Testis (tissue), 5 donors: ENCODE results near the gene TMEM271. TPM values are rescaled to one million over a fixed set of nuclear protein-coding genes. Genes with fewer than 3 reads are reported as not detected.

Experiments
- DNase-seq: peaks from one replicate; pipeline ENCODE4 v3.0.0-alpha.2; 2019
- H3K27ac ChIP-seq, 2 donors: fragments of 200-600 bp; sonication (generic); one replicate each; pipeline ENCODE4 v1.5.1; 2019
- H3K27me3 ChIP-seq: fragments of 200-600 bp; sonication (generic); one replicate; pipeline ENCODE4 v1.5.1; 2019
- H3K36me3 ChIP-seq: fragments of 200-600 bp; sonication (generic); one replicate; pipeline ENCODE4 v1.5.1; 2017; ENCODE audit warnings: low read depth; ENCODE audit errors: missing control alignments
- H3K4me1 ChIP-seq: fragments of 200-600 bp; sonication (generic); one replicate; pipeline ENCODE4 v1.5.1; 2019
- H3K4me3 ChIP-seq, 2 donors: fragments of 200-600 bp; sonication (generic); one replicate each; pipeline ENCODE4 v1.5.1; 2017 to 2019
- H3K9me3 ChIP-seq: fragments of 200-600 bp; sonication (generic); one replicate; pipeline ENCODE4 v1.5.1; 2017
- POLR2A ChIP-seq: fragments of 450-650 bp; IDR thresholded peaks from one replicate; pipeline ENCODE4 v1.6.1; 2017; ENCODE audit warnings: antibody characterized with exemption, mild to moderate bottlenecking, moderate library complexity
- WGBS, 2 donors: methylation state at CpG; one replicate each; pipeline ENCODE4 v1.1.5; 2018; 5-methylcytosine and 5-hydroxymethylcytosine counted together
- intact Hi-C: fragments of 100-400 bp; cut with DNase I; formaldehyde crosslinking; loops from one replicate; pipeline ENCODE4 v1.15.1; 2023; ENCODE audit warnings: low total_unique reads
- long read RNA-seq, 2 donors: transcript quantifications; one replicate each; lab custom pipeline, GENCODE V29; 2026
- polyA plus RNA-seq: library from polyadenylated mRNA; stranded (reverse); fragments of 350-450 nt; fragmentation: Illumina TruSeq; extraction: RNeasy Lipid Tissue Mini Kit (QIAGEN cat#74804); gene quantifications from one replicate; pipeline ENCODE4 v1.2.3, GENCODE V29; 2014; ENCODE audit warnings: low read depth, low replicate concordance; ENCODE audit not compliant: insufficient read depth
- total RNA-seq, 2 donors: library from RNA; depleted of rRNA; stranded (reverse); fragments of >200 nt; gene quantifications; one replicate each; pipeline ENCODE4 v1.2.3, GENCODE V29; 2016
- TF ChIP-seq, protein P1 (sequence below), 3 experiments: fragments of 450-650 bp in 2 of 3; fragments of 200-600 bp in 1 of 3; sonication (generic) in 1 of 3; IDR thresholded peaks; one replicate each; pipeline ENCODE4 v1.5.1; 2016 to 2019; ENCODE audit warnings: antibody characterized with exemption in 3 of 3, mild to moderate bottlenecking in 2 of 3, moderate library complexity in 1 of 3

The TMEM271 gene
- total RNA-seq: 1 to 10 TPM; 1.7 TPM
- polyA plus RNA-seq: 0.37 TPM
- long read RNA-seq, donor 1, partial matches to known transcripts: 0 of 2 reads
- long read RNA-seq, donor 1, other reads (novel, unspliced or antisense): 0 of 2 reads
- long read RNA-seq, donor 2, partial matches to known transcripts: 0 of 1 reads
- long read RNA-seq, donor 2, other reads (novel, unspliced or antisense): 0 of 1 reads

- Histone ChIP-seq H3K27me3 (no peaks in the 10 kb centered on the region), H3K36me3 (no peaks in the 10 kb centered on the region), H3K9me3 (no peaks in the 10 kb centered on the region), H3K4me1 (no peaks in the 10 kb centered on the region), H3K27ac (no peak within 1 kb of the TSS), H3K4me3 (peak within 1 kb of the TSS; percentile 29 to 41)
- TF ChIP-seq POLR2A: no peak
- TF ChIP-seq, protein P1, sequence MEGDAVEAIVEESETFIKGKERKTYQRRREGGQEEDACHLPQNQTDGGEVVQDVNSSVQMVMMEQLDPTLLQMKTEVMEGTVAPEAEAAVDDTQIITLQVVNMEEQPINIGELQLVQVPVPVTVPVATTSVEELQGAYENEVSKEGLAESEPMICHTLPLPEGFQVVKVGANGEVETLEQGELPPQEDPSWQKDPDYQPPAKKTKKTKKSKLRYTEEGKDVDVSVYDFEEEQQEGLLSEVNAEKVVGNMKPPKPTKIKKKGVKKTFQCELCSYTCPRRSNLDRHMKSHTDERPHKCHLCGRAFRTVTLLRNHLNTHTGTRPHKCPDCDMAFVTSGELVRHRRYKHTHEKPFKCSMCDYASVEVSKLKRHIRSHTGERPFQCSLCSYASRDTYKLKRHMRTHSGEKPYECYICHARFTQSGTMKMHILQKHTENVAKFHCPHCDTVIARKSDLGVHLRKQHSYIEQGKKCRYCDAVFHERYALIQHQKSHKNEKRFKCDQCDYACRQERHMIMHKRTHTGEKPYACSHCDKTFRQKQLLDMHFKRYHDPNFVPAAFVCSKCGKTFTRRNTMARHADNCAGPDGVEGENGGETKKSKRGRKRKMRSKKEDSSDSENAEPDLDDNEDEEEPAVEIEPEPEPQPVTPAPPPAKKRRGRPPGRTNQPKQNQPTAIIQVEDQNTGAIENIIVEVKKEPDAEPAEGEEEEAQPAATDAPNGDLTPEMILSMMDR (IDR thresholded peaks at IDR 0.05): no peak
- no peak for DNase-seq
- 0 to 2% methylated on average over 6 to 26 of the region's 60 CpGs for WGBS, 2 donors
- intact Hi-C loops: no loop called here
Measured at GRCh38 chr4:576245-576821, at the start of gene TMEM271. Gene TMEM271 (minus strand): TSS chr4:576295. CDS start chr4:576062, 233 bp downstream.

DNA sequence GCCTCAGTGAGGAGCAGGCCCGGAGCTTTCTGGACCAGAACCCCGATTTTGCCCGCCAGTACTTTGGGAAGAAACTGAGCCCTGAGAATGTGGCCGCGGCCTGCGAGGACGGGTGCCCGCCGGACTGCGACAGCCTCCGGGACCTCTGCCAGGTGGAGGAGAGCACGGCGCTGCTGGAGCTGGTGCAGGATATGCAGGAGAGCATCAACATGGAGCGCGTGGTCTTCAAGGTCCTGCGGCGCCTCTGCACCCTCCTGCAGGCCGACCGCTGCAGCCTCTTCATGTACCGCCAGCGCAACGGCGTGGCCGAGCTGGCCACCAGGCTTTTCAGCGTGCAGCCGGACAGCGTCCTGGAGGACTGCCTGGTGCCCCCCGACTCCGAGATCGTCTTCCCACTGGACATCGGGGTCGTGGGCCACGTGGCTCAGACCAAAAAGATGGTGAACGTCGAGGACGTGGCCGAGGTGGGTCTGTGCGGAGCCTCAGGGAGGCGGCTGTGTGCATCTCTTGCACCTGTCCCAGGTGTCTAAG, 49.6 kb upstream of the TMEM271 start:
- TF ChIP-seq, protein P1 (IDR thresholded peaks at IDR 0.05): no peak
- TF ChIP-seq POLR2A: no peak
- WGBS, 2 donors: 90 to 100% methylated on average over 5 to 39 of the region's 39 CpGs
- intact Hi-C loops: no loop called here

GRCh38 chr4:624705-625590, 48.9 kb upstream of the TMEM271 start, which contains the start of gene PDE6B:
Gene PDE6B (plus strand): TSS chr4:625573. CDS start chr4:625627, 54 bp downstream.
- intact Hi-C loops: no loop called here
- Histone ChIP-seq H3K27me3 (no peaks in the 10 kb centered on the region), H3K36me3 (no peaks in the 10 kb centered on the region), H3K9me3 (no peaks in the 10 kb centered on the region), H3K4me3 (no peak within 1 kb of the TSS), H3K4me1 (no peaks in the 10 kb centered on the region), H3K27ac (no peak within 1 kb of the TSS)
- WGBS, 2 donors: 65 to 81% methylated on average over 7 to 21 of the region's 21 CpGs
- DNase-seq: no peak
- no peak for TF ChIP-seq POLR2A
- TF ChIP-seq, protein P1 (IDR thresholded peaks at IDR 0.05): no peak

More for the DNA sequence above, 49.6 kb upstream of the TMEM271 start:
- Histone ChIP-seq H3K9me3 (no peaks in the 10 kb centered on the region), H3K4me3 (no peak overlapping the region), H3K27me3 (no peaks in the 10 kb centered on the region), H3K36me3 (no peaks in the 10 kb centered on the region), H3K4me1 (no peaks in the 10 kb centered on the region), H3K27ac (no peak overlapping the region)
- no peak for DNase-seq

- H3K9me3 ChIP-seq: no peaks in the 10 kb centered on the region
- H3K4me3 ChIP-seq: no peak overlapping the region
- no peaks in the 10 kb centered on the region for H3K27me3 ChIP-seq
- H3K27ac ChIP-seq: no peak overlapping the region
- no peaks in the 10 kb centered on the region for H3K36me3 ChIP-seq
- no peak for DNase-seq
- 44 to 74% methylated on average over 8 to 29 of the region's 29 CpGs for WGBS, 2 donors
- intact Hi-C loops: no loop called here
- no peaks in the 10 kb centered on the region for H3K4me1 ChIP-seq
- no peak for TF ChIP-seq POLR2A
- TF ChIP-seq, protein P1 (IDR thresholded peaks at IDR 0.05): no peak
Measured at GRCh38 chr4:623914-624566, 47.9 kb upstream of the TMEM271 start.
